Activated T-helper 17 cell treated with anti-CD3 and anti-CD28 coated beads, Interleukin-2, amount 50 U/mL, for 72 hours (primary cell): Measurements from ENCODE around the gene CEP170B. TPM values are rescaled to one million over a fixed set of nuclear protein-coding genes. Genes with fewer than 3 reads are reported as not detected.
"Not testable (repeated sequence)": the region's sequence is repeated elsewhere in the genome, so short reads cannot be mapped to it uniquely, and the experiment has no call there.

Source experiments
- ATAC-seq: fragments of 150-1000 bp; cut with Tn5 transposase; replicated peaks from 2 replicates; pipeline ENCODE4 v1.10.0; 2021; ENCODE audit warnings: mild to moderate bottlenecking, moderate library complexity
- H3K27ac Mint-ChIP-seq: one replicate; pipeline ENCODE4 v1.8.0; 2022; ENCODE audit warnings: mixed read lengths
- H3K27me3 Mint-ChIP-seq: one replicate; pipeline ENCODE4 v1.8.0; 2022; ENCODE audit warnings: mixed read lengths
- H3K36me3 Mint-ChIP-seq: one replicate; pipeline ENCODE4 v1.8.0; 2022; ENCODE audit warnings: low read depth, mild to moderate bottlenecking, mixed read lengths
- H3K4me1 Mint-ChIP-seq: one replicate; pipeline ENCODE4 v1.8.0; 2022; ENCODE audit warnings: mixed read lengths
- H3K4me3 Mint-ChIP-seq: one replicate; pipeline ENCODE4 v1.8.0; 2022; ENCODE audit warnings: mild to moderate bottlenecking, mixed read lengths
- H3K9me3 Mint-ChIP-seq: one replicate; pipeline ENCODE4 v1.8.0; 2022; ENCODE audit warnings: mixed read lengths
- total RNA-seq, 2 donors: library from RNA; stranded (reverse); gene quantifications; one replicate each; pipeline ENCODE4 v1.2.3, GENCODE V29; 2022

Gene CEP170B
- total RNA-seq, 2 donors from 2014 or later, result 5.2 to 6.1 TPM

- ATAC-seq, result no peak
- Mint-ChIP-seq H3K27ac (no peak overlapping the region), H3K4me1 (no peaks in the 10 kb centered on the region), H3K36me3 (no peaks in the 10 kb centered on the region), H3K27me3 (peaks cover 8% of the 10 kb centered on the region), H3K4me3 (no peak overlapping the region), H3K9me3 (no peaks in the 10 kb centered on the region)
These were observed 73.4 kb downstream of the CEP170B start for GRCh38 chr14:104938436-104938835.

GRCh38 chr14:104938960-104939359 lies 73.9 kb downstream of the CEP170B start:
- ATAC-seq, result no peak
- Mint-ChIP-seq H3K4me3 (no peak overlapping the region), H3K27ac (no peak overlapping the region), H3K36me3 (no peaks in the 10 kb centered on the region), H3K9me3 (no peaks in the 10 kb centered on the region), H3K27me3 (peaks cover 8% of the 10 kb centered on the region), H3K4me1 (no peaks in the 10 kb centered on the region)

GRCh38 chr14:104939666-104940410 lies 74.8 kb downstream of the CEP170B start:
- Mint-ChIP-seq H3K36me3 (no peaks in the 10 kb centered on the region), H3K27ac (no peak overlapping the region), H3K4me3 (no peak overlapping the region), H3K9me3 (no peaks in the 10 kb centered on the region), H3K27me3 (peaks cover 4% of the 10 kb centered on the region), H3K4me1 (no peaks in the 10 kb centered on the region)
- no peak for ATAC-seq

DNA sequence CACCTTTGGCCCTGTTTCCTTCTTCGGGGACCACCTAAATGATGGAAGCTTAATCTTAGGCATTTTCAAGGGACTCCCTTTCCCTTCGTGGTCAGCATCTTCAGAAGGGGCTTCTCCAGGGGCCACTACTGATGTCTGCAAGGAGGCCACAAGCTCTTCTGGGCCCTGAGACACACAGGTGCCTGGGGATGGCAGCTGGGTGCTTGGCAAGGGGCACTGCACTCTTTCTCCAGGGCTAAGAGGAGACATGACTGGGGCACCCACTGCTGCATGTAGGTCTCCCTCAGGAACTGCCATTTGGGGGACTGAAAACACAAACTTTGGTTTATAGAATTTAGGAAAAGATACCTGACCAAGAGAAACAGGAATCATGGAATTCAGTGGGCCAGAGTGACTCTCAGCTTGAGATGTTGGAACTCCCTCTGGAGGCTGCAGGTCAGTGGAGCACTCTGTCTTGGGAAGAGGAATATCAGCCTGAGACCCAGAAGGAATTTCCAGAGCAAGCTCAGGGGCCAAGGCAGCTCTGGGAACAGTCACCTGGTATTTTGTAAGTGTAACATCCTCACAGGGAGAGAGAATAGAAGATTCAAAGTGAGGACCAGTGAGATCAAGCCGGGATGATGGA lies 75.6 kb downstream of the CEP170B start:
- Mint-ChIP-seq H3K36me3 (no peaks in the 10 kb centered on the region), H3K27ac (no peak overlapping the region), H3K4me1 (no peaks in the 10 kb centered on the region), H3K9me3 (no peaks in the 10 kb centered on the region), H3K27me3 (peaks cover 4% of the 10 kb centered on the region), H3K4me3 (no peak overlapping the region)
- ATAC-seq, result no peak

- Mint-ChIP-seq H3K27me3 (peaks cover 4% of the 10 kb centered on the region), H3K4me1 (no peaks in the 10 kb centered on the region), H3K4me3 (no peak overlapping the region), H3K9me3 (no peaks in the 10 kb centered on the region), H3K27ac (no peak overlapping the region), H3K36me3 (no peaks in the 10 kb centered on the region)
- no peak for ATAC-seq
These were observed 76.7 kb downstream of the CEP170B start for GRCh38 chr14:104941508-104942365.

- H3K27me3 Mint-ChIP-seq, result peaks cover 4% of the 10 kb centered on the region
- H3K4me3 Mint-ChIP-seq, result no peak overlapping the region
- H3K9me3 Mint-ChIP-seq, result no peaks in the 10 kb centered on the region
- no peaks in the 10 kb centered on the region for H3K4me1 Mint-ChIP-seq
- H3K27ac Mint-ChIP-seq, result no peak overlapping the region
- ATAC-seq, result no peak
- no peaks in the 10 kb centered on the region for H3K36me3 Mint-ChIP-seq
These were observed 77.5 kb downstream of the CEP170B start for GRCh38 chr14:104942586-104942985.

DNA sequence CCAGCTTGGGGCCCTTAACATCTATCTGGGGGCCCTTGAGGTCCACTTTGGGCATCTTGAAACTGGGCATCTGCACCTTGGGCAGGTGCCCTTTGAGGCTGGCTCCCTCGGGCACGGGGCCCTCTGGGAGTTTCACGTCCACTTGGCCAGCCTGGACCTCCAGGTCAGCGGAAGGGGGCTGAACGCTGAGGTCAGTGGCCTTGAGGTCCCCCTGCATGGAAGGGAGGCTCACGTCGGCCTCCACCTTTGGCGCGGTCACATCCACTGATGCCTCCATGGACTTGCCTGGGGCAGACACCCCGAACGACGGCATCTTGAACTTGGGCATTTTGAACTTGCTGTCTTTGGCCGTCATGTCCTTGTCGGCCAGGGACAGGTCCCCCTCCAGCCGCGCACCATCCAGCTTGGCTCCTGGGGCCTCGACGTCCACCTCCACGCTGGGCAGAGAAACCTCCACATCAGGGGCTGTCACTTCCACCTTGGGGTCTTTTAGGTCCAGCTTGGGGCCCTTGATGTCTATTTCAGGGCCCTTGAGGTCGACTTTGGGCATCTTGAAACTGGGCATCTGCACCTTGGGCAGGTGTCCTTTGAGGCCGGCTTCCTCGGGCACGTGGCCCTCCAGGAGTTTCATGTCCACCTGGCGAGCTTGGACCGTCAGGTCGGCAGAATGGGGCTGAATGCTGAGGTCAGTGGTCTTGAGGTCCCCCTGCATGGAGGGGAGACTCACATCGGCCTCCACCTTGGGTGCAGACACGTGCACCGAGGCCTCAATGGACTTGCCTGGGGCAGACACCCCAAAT lies 78.3 kb downstream of the CEP170B start:
- H3K36me3 Mint-ChIP-seq, H3K9me3 Mint-ChIP-seq, H3K27ac Mint-ChIP-seq, H3K4me1 Mint-ChIP-seq, H3K27me3 Mint-ChIP-seq, H3K4me3 Mint-ChIP-seq, ATAC-seq: not testable (repeated sequence)

DNA sequence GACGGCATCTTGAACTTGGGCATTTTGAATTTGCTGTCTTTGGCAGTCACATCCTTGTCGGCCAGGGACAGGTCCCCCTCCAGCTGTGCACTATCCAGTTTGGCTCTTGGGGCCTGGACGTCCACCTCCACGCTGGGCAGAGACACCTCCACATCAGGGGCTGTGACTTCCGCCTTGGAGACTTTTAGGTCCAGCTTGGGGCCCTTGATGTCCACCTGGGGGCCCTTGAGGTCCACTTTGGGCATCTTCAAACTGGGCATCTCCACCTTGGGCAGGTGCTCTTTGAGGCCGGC lies 78.9 kb downstream of the CEP170B start:
- H3K27me3 Mint-ChIP-seq, H3K36me3 Mint-ChIP-seq, H3K9me3 Mint-ChIP-seq, H3K4me3 Mint-ChIP-seq, H3K4me1 Mint-ChIP-seq, ATAC-seq, H3K27ac Mint-ChIP-seq: not testable (repeated sequence)

DNA sequence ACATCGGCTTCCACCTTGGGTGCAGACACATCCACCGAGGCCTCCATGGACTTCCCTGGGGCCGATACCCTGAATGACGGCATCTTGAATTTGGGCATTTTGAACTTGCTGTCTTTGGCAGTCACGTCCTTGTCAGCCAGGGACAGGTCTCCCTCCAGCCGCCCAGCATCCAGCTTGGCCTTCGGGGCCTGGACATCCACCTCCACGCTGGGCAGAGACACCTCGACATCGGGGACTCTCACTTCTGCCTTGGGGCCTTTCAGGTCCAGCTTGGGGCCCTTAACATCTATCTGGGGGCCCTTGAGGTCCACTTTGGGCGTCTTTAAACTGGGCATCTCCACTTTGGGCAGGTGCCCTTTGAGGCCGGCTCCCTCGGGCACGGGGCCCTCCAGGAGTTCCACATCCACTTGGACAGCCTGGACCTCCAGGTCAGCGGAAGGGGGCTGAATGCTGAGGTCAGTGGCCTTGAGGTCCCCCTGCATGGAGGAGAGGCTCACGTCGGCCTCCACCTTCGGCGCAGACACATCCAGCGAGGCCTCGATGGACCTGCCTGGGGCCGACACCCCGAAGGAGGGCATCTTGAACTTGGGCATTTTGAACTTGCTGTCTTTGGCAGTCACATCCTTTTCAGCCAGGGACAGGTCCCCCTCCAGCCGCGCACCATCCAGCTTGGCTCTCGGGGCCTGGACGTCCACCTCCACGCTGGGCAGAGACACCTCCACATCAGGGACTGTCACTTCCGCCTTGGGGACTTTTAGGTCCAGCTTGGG lies 79.6 kb downstream of the CEP170B start:
- H3K9me3 Mint-ChIP-seq, ATAC-seq, H3K4me3 Mint-ChIP-seq, H3K27me3 Mint-ChIP-seq, H3K4me1 Mint-ChIP-seq, H3K36me3 Mint-ChIP-seq, H3K27ac Mint-ChIP-seq: not testable (repeated sequence)

DNA sequence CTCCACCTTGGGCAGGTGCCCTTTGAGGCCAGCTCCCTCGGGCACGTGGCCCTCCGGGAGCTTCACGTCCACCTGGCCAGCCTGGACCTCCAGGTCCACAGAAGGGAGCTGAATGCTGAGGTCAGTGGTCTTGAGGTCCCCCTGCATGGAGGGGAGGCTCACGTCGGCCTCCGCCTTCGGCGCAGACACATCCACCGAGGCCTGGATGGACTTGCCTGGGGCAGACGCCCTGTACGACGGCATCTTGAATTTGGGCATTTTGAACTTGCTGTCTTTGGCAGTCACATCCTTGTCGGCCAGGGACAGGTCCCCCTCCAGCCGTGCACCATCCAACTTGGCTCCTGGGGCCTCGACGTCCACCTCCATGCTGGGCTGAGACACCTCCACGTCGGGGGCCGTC lies 80.2 kb downstream of the CEP170B start:
- H3K27me3 Mint-ChIP-seq, H3K36me3 Mint-ChIP-seq, ATAC-seq, H3K27ac Mint-ChIP-seq, H3K9me3 Mint-ChIP-seq, H3K4me3 Mint-ChIP-seq, H3K4me1 Mint-ChIP-seq: not testable (repeated sequence)

Other genes starting within 250 kb of the CEP170B start
- 10 to 100 TPM; 61.9 to 87.8 TPM for gene INF2, start 175.7 kb upstream of the CEP170B start, total RNA-seq
- gene ADSS1, start 141.0 kb upstream of the CEP170B start, total RNA-seq, result 1 to 10 TPM in 1 of 2 donors, under 1 TPM in 1; 0.91 to 2.4 TPM
- 100 to 1,000 TPM in 1 of 2 donors, 10 to 100 TPM in 1; 65.2 to 121 TPM for gene SIVA1, start 112.1 kb upstream of the CEP170B start, total RNA-seq
- gene AKT1, start 69.5 kb upstream of the CEP170B start, total RNA-seq, result 100 to 1,000 TPM in 1 of 2 donors, 10 to 100 TPM in 1; 81.3 to 160 TPM
- gene ZBTB42, start 64.2 kb upstream of the CEP170B start, total RNA-seq, result 1 to 10 TPM; 3.0 to 3.2 TPM
- not detected for gene PLD4, start 59.6 kb downstream of the CEP170B start, total RNA-seq
- under 1 TPM; 0.05 to 0.06 TPM for gene AHNAK2, start 113.1 kb downstream of the CEP170B start, total RNA-seq
- gene CLBA1, start 120.5 kb downstream of the CEP170B start, total RNA-seq, result under 1 TPM; 0.54 to 0.85 TPM
- 10 to 100 TPM; 49.2 to 58.6 TPM for gene CDCA4, start 155.8 kb downstream of the CEP170B start, total RNA-seq
- gene GPR132, start 200.2 kb downstream of the CEP170B start, total RNA-seq, result 10 to 100 TPM; 46.5 to 49.5 TPM